Posterior cingulate gyrus (tissue), 11 donors: ENCODE measurements around the gene EZH2.

Source experiments
- DNase-seq, 10 donors: peaks; one replicate each; pipeline versions ENCODE4 v3.0.0 to v3.0.0-alpha.2; 2020 to 2021; ENCODE audit warnings: mixed read lengths in 3 of 10
- intact Hi-C: fragments of 100-400 bp; cut with DNase I; formaldehyde crosslinking; loops from one replicate; pipeline ENCODE4 v1.15.1; 2023

Gene EZH2

DNA sequence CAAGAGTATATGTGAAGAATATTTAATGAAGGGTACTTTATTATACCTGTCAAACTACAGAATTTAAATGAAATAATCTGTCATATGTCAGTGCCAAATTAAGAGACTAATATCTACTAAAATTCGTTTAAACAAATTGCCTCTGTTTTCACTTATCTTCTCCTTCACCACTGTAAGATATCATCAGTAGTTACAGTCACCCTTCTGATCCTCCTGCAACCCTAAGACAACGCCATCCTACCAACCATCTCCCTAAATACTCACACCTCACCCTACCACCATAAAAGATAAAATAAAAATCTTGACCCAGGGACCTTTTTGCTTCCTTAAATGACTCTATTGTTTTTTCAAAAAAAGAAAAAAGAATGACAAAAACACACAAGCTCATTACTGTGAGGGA is 20.8 kb downstream of the EZH2 start:
- no peak for DNase-seq
- intact Hi-C loops: no loop called here

DNA sequence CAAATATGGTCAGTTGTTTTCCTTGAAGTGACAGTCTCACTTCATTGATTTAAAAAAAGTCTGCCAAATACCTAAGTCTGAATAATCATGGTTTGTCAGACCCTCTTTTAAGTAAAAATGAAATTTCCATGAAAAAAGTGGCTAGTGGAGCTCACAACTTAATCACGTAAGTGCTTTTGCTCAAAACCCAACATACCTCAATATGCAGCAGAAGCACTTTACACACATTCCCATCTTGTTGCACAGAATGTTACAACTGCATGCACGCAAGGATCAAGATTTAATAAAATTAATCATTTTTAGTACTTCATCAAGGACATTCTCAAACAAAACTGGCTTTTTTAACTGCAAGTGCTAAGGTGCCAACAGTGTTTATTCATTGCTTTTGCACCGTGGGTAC is 21.6 kb downstream of the EZH2 start:
- intact Hi-C loops: no loop called here
- no peak for DNase-seq

DNA sequence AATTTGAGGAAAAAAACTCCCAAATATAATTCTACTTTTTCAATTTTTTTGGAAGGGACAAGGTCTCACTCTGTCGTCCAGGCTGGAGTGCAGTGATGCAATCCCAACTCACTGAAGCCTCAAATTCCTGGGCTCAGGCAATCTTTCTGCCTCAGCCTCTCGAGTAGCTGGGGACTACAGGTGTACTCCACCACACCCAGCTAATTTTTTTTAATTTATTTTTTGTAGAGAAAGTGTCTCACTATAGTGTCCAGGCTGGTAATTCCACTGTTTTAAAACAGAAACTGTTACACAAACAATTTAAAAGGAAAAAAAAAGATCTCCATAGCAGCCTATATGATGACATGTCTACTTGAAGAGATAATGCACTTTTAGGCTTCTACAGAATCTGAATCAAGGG is 25.6 kb downstream of the EZH2 start:
- DNase-seq: no peak
- intact Hi-C loops: no loop called here

DNA sequence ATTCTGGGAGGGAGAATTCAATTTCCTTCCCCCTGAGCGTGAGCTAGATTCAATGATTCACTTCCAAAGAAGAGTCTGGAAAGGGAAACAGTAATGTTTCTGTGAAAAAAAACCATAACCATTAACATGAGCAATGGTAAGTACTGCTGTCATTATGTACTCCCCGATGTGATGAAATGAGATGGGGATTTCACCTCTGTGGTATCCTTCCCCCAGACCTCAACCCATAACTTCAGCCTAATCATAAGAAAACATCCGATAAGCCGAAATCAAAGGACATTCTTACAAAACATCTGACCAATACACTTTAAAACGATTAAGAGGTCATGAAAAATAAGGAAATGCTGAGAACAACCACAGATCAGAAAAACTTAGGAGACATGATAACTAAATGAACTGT is 27.2 kb downstream of the EZH2 start:
- intact Hi-C loops: no loop called here
- no peak for DNase-seq

DNA sequence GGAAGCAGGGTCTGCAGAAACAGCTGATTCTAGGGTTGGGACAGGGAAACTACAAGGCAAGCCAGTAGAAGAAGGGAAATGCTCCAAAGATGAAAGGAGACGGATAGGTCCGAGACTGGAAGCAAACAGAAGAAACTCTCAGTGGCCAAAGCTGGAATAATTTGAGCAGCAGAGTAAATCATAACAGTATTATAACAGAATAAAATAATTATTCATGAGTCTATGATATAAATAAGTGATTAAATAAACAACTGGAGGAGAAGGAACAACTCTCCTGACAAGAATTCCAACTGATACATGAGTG is 27.6 kb downstream of the EZH2 start:
- DNase-seq: no peak
- intact Hi-C loops: no loop called here

DNA sequence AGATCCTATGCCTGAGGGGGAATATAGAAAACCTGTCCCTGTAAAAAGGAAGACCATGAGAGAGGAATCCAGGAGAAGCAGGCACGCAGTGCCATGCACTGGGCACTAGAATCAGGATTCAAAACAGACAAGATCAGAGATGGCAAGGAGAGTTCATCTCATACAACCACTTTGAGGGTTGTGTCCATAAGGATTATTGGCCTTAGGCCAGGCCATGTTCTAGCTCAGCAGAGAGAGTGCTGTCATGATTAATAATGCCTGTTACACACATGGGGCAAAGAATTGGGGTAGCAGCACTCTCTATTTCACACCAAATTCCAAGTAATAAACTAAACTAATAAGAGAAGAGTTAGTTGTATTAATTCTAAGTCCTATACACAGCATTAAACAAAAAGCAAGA is 29.1 kb downstream of the EZH2 start:
- intact Hi-C loops: no loop called here
- DNase-seq: no peak

DNA sequence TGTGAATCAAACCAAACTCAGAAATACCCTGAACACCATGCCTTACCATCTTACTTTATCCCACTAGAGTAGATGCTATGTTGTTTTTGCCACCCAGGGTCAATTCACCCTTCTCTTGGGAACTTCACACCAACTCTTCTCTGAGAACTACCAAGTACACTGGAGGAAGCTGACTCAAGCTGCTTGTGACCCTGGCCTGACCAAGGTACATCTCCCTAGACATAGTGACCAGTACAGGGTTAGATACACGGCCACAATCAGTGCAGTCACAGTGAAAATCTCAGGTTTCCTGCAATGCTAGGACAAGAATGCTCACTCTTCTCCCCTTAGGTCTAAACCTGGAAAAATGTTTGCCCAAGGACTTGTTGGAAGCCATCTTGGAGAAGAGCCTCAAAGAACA is 31.8 kb downstream of the EZH2 start:
- DNase-seq: no peak
- intact Hi-C loops: no loop called here

DNA sequence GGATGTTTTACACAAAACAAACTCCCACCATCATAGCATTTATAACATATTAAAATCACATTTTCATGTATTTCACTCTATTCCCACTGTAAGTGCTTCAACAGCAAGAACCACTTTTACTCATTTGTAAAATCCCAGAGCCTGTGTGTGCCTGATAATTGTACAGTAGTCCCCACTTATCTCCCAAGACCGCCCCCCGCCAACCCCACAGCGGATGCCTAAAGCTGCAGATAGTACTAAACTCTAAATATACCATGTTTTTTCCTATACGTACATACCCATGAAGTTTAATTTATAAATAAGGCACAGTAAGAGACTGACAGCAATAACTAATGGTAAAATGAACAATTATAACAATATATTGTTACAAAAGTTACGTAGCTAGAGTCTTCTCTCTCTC is 33.5 kb downstream of the EZH2 start:
- intact Hi-C loops: no loop called here
- DNase-seq: no peak

DNA sequence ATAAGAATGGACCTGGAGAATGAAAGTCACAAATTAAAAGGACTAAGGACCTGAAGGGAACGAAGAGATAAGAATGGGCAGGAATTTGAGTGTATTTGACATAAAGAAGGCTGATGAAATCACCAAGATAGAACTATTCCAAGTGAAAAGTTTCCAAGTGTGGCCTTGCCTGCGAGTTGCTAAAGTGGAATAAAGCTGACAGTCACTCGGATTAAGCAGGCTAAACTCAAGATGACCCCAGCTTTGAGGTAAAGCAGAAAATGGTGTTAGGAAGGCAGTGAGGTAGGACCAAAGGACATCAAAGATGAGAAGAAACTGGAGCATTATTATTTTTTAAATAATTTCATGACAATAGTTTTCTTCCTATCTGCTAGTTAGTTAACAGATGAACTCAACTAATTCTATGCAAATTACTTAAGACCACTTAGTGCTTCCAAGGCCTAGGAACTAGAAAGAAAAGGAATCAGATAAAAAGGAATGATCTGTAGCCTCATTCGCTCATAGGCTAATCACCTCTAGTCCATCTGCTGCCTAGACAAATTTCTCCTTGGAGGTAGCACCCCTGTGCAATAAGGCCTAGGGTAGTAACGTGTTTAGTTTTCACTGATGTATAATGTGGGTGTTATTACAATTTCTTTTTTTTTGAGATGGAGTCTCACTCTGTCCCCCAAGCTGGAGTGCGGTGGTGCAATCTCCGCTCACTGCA is 34.5 kb downstream of the EZH2 start:
- DNase-seq: no peak
- intact Hi-C loops: no loop called here

DNA sequence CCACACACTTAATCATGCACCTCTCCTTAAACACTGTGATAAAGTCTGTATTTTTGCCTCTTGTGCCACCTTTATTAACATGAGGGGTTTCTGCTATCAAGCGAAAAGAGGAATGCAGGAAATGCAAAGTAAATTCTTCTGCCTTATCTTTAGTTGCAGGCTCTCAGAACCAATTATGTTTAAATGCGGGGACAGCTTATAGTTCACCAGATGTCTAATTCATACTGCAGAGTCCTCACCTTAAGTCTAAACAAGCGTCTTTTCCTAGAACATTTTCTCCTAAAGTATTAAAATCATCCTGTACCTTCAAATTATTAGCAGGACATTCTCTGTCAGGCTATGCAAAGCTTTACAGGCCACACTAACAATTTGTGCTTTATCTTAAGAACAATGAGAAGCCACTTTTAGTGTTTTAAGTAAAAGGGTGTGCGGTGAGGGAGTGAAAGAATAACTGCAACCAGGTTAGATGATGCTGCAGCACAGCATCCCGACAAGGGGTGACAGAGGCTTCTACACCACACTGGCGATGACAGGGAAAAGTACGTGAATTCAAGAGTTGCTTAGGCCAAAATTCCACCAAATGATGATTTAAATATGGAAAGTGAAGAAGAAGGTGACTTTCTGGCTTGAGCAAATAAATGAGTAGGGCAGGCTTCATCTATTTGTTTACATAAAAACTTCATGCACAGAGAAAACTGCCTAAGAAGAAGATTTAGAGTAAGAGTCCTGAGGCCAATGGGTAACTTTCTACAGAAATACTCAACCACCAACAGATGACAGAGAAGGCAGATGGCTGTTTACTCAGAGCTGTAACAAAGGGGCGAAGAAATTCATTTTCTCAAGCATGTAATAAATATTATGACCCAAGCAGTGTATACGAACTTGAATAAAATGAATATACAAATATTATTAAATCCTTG is 36.0 kb downstream of the EZH2 start:
- intact Hi-C loops: no loop called here

DNA sequence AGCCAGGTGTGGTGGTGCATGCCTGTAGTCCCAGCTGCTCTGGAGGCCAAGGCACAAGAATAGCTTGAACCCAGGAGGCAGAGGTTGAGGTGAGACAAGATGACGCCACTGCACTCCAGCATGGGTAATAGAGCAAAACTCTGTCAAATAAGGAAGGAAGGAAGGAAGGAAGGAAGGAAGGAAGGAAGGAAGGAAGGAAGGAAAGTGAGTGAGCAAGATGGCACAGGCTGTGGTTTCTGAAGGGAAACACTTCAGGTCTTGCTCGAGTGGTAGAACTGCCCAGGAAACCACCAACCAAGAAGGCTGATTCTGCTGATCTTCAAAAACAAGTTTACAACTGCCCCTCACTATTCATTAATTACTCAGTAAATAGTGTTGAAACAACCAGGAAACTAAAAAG is 45.2 kb downstream of the EZH2 start:
- DNase-seq: no peak
- intact Hi-C loops: no loop called here

More for the DNA sequence above, 36.0 kb downstream of the EZH2 start:
- no peak for DNase-seq

DNA sequence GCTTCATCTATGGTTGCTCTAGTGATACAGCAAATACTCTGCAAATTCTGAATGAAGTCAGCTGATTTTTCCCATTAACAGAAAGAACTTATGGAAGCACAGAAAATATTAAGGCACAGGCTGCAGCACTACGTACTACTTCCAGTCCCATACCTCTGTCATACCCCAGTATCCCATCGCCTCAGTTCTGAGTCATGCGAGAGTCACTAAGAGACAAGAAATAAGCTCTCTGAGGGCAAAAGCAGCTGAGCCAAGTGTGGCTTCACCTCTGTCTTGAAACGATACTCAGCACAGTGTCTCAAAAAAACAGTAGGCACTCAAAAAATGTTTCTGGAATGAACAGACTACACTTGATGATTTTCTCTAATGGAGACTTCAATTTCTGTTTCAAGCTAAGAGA is 48.2 kb downstream of the EZH2 start:
- intact Hi-C loops: no loop called here
- DNase-seq: no peak

DNA sequence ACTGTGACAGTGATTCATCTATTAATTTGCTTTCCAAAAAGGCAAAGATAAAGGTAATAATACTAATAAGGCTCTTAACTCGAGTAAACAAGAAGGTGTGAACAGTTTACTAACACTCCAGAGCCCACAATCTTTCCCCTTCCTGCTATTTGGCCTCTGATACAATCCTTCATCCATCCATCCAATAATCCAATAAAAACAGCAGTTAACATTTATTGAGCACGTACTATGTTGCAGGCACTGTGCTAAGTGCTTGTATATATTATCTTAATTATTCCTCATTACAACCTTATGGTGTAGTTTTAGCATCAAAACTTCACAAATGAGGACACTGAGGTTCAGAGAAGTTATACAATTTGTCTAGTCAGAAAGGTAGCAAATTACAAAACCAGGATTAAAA is 49.5 kb downstream of the EZH2 start:
- DNase-seq: no peak
- intact Hi-C loops: no loop called here

DNA sequence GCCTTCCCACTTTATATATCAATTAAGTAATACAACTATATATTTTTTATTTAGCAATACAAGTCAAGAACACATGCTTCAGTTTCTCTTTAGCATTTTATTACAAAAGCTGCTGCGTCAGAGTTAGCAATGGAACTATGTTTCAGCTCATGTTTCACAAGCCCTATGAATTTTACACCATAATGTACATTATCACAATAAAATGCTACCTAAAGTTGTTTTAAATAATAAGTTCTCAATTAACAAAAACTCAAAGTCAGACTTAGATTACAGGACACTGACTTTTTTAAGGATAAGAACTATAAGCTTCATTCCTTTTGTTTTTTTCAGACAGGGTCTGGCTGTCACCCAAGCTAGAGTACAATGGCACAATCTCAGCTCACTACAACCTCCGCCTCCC is 52.3 kb downstream of the EZH2 start:
- intact Hi-C loops: no loop called here
- DNase-seq: no peak

DNA sequence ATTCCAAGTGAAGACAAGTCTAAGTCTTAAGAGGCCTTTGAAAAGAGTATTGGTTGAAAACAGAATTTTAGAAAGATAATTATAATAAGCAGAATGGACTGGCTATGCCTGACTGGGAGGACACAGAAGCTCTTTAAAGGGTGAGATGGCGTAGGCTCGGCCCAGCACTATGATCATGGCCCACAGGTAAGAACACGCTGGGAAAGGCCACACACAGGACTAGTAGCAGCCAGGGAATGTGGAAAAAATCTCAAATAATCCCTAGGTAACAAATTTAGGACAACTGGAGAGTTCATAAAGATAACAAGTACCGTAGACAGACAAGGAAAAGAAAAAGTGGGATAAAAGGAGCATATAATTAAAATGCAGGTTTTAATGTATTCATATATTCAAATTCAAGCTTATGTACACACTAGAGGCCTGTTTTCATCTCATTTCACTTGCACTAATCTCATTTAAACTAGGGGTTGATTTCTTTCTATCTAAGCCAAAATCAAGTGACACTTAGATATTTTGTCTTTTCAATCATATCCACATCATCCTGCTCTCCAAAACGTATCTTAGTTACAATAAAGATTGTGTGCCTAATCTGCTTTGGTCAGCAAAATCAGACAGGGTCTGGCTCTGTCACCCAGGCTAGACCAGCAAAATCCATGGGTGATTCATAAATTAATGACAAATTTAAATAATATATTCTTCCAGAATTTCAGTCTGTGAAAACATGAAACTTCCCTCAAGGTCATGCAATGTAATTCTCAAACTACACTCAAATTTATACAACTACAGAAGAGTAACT is 53.0 kb downstream of the EZH2 start:
- intact Hi-C loops: no loop called here
- DNase-seq: no peak

DNA sequence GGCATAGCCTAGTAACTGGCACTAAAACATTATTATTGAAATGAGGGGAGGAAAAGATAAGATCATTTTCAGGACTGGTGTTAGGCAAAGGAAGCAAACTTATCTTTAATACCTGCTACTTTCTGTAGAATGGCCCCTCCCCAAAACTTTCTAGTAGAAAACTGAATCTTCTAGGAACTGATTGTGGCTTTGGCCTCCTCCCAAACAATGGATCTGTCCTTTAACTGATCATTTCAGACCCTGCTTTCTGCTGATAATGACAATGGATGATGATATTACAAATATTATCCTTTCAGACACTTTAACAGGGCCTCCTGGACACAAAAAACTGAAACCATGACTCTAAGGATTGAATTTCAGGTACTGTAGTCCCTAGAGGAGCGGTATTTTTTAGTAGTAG is 55.1 kb downstream of the EZH2 start:
- intact Hi-C loops: no loop called here
- DNase-seq: no peak

DNA sequence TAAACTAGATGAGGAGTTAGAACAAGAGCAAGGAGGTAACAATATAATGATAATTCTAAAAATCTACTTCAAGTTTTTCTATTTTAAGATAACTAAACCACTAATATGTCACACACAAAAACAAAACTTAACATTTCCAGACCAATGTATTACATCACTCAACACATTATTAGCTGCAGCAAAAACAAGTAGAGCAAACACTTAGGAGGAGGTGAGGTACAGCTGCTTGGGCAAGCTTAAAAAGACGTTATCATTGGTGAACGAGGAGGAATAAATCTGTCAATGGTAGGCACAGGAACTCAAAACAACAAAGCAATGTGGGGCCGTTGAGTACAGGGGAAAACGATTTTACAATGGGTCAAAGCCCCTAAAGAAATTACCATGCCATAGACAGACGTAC is 58.8 kb downstream of the EZH2 start:
- no peak for DNase-seq
- intact Hi-C loops: no loop called here

DNA sequence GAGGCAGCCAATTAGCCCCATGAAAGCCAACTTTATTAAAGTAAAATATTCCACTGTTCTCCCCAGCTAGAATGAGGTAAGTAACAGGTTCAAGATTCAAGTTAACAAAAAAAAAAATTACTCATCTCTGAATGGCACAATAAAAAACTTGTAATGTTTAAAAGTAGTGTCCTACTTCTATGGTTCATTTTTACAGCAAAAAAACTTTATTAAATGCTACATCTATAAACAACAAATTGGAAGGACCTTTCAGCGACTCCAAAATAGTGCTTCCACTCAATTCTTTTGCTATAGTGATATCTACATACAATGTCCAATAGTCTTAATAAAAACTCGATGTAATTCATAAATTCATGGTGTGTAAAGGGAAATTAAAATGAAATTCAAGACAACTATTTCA is 59.2 kb downstream of the EZH2 start:
- intact Hi-C loops: no loop called here
- no peak for DNase-seq

DNA sequence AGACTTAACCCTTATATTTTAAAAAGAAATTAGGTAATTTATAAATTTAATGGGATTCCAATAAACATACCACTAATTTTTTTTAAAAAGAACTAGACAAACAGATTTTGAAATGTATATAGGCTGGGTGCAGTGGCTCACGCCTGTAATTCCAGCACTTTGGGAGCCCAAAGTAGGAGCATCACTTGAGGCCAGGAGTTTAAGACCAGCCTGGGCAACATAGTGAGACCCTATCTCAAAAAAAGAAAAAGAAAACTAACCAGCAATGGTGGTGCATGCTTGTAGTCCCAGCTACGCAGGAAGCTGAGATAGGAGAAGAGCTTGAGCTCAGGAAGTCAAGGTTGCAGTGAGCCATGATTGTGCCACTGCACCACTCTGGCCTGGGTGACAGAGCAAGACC is 62.7 kb downstream of the EZH2 start:
- no peak for DNase-seq
- intact Hi-C loops: no loop called here

DNA sequence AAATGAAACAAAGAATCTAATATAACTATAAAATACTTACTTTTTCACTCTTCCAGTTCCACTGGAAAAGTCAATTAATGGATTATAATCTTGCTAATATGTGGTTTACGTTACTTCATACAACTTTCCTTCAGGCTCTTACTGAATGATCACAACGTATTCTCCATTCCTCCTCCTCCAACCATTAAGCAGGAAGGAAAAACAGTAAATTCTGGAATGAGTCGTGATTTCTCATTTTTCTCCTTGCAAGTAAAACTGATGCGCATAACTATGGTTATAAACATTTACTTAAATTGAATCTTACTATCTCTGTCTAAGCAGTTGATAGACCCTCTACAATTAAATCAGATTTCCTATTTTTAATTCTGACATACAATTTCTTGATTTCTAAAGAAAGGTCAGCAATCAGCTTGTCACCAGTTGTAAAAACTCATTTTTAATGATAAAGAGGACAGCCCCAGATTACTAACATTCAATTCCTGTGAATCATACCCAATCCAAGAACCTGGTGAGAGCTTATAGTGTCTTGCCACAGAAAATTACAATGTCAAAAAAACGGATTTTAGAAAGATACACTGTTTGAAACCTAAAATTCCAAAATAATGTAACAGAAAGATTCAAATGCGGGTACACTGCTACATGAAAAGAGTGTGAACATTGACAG is 64.3 kb downstream of the EZH2 start:
- intact Hi-C loops: no loop called here
- DNase-seq: no peak

DNA sequence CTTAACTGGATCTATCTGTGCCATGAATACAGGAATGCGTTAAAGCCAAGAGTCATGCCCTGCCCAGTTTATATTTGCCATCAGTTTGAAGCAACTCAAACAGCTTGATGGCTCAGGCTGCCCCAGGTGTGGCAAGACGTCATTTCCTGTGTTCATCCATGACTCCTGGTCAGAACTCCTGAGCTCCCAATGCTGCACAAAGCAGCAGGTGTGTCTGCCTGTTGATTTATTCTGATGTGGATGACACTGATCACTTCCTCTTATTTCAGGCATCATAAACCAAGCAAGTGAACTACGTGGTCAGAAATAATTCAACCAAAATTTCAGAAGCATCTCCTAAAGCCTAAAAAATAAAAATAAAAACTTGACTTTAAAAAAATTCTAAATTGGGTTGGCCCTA is 68.5 kb downstream of the EZH2 start:
- DNase-seq: no peak
- intact Hi-C loops: no loop called here
